Stomach smooth muscle (tissue), 2 donors: ENCODE measurements around the gene CACNG1.
"Not testable (repeated sequence)": the region's sequence is repeated elsewhere in the genome, so short reads cannot be mapped to it uniquely, and the experiment has no call there.

Experiments
- H3K27ac ChIP-seq: one replicate; pipeline ENCODE4 v1.7.0; 2013; ENCODE audit warnings: mild to moderate bottlenecking, low read length, inconsistent platforms
- H3K27me3 ChIP-seq, 2 donors: one replicate each; pipeline ENCODE4 v1.7.0; 2013; ENCODE audit warnings: low read length in 2 of 2; ENCODE audit not compliant: insufficient read depth in 2 of 2, control insufficient read depth in 1 of 2
- H3K36me3 ChIP-seq, 2 donors: one replicate each; pipeline ENCODE4 v1.7.0; 2013; ENCODE audit warnings: low read length in 2 of 2; ENCODE audit not compliant: control insufficient read depth in 2 of 2, insufficient read depth in 2 of 2
- H3K4me1 ChIP-seq: one replicate; pipeline ENCODE4 v1.7.0; 2013; ENCODE audit warnings: low read length; ENCODE audit not compliant: control insufficient read depth, insufficient read depth
- H3K4me3 ChIP-seq, 2 donors: one replicate each; pipeline ENCODE4 v1.7.0; 2013; ENCODE audit warnings: low read length in 2 of 2
- H3K9ac ChIP-seq, 2 donors: one replicate each; pipeline ENCODE4 v1.7.0; 2013; ENCODE audit warnings: low read length in 2 of 2, mild to moderate bottlenecking in 1 of 2
- H3K9me3 ChIP-seq, 2 donors: one replicate each; pipeline ENCODE4 v1.7.0; 2013; ENCODE audit warnings: low read length in 2 of 2; ENCODE audit not compliant: control insufficient read depth in 2 of 2
- donor health status: healthy.
- donor health status: Pancreatic carcinoma.

Gene CACNG1

GRCh38 chr17:67026341-67026740 lies 18.0 kb upstream of the CACNG1 start:
- Histone ChIP-seq H3K9me3 (no peaks in the 10 kb centered on the region), H3K36me3 (no peaks in the 10 kb centered on the region), H3K27ac (no peak overlapping the region), H3K9ac (no peak overlapping the region), H3K4me3 (no peak overlapping the region), H3K27me3 (no peaks in the 10 kb centered on the region), H3K4me1 (no peaks in the 10 kb centered on the region)

DNA sequence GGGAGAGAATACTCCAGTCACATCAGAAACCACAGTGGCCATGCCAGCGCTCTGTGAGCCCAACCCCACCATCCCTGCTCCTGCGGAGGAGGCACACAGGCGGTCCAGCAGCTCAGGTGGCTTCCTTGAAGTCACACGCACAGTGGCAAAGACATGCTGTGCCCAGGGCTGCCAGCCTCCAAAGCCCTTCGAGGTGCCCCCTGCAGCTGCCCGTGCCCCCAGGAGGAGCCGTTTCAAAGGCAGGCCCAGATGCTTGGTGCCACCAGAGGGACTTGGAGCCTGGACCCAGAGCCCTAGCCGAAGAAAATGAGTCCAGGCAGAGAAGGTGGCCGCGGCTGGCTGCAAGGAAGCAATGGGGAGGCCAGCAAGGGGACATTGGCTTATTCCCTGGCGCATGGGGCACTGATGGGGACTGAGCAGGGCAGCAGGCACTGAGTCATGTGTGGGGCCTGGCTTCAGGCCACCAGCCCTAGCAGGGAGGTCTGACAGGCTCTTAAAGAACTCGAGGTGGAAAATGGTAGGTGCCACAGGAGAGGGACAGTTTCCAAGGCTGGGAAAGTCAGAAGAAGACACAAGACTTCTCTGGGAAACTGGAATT lies 17.2 kb upstream of the CACNG1 start:
- no peak overlapping the region for H3K9ac ChIP-seq
- no peak overlapping the region for H3K27ac ChIP-seq
- H3K4me3 ChIP-seq, result no peak overlapping the region
- no peaks in the 10 kb centered on the region for H3K36me3 ChIP-seq
- no peaks in the 10 kb centered on the region for H3K27me3 ChIP-seq
- no peaks in the 10 kb centered on the region for H3K9me3 ChIP-seq
- no peaks in the 10 kb centered on the region for H3K4me1 ChIP-seq

DNA sequence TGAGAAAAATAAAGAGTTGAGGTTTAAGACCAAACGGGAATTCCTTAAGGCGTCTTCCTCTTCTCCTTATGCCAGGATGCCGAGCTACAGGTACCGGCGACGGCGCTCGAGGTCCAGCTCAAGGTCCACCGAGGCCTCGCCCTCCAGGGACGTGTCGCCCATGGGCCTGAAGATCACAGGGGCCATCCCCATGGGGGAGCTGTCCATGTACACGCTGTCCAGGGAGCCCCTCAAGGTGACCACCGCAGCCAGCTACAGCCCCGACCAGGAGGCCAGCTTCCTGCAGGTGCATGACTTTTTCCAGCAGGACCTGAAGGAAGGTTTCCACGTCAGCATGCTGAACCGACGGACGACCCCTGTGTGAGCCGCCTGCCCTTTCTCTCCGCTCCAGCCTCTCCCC lies 13.7 kb upstream of the CACNG1 start:
- H3K27ac ChIP-seq, result no peak overlapping the region

DNA sequence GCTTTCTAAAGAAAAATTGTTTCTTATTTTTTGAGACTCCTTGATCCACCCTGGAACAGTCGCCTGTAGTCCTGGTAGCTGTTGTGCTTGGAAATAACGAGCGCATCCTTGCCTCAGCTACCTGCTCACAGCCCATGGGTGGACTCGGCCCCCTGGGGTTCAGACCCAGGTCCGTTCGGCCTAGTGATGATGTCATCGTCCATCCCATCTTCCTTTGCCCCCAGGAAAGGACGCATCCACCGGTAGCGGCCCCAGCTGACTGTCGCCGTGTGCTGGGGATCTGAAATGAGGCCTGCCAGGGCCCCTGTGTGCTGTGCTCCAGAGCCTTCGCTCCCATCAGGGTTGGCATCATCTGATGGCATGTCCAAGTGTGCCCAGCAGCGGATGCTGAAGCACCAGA lies 12.0 kb upstream of the CACNG1 start:
- H3K4me3 ChIP-seq, result no peak overlapping the region
- H3K27me3 ChIP-seq, result no peaks in the 10 kb centered on the region
- H3K27ac ChIP-seq, result no peak overlapping the region
- H3K9me3 ChIP-seq, result no peaks in the 10 kb centered on the region
- no peak overlapping the region for H3K9ac ChIP-seq
- no peaks in the 10 kb centered on the region for H3K36me3 ChIP-seq
- no peaks in the 10 kb centered on the region for H3K4me1 ChIP-seq

More for the DNA sequence above, 13.7 kb upstream of the CACNG1 start:
- Histone ChIP-seq H3K36me3 (no peaks in the 10 kb centered on the region), H3K4me1 (no peaks in the 10 kb centered on the region), H3K27me3 (no peaks in the 10 kb centered on the region), H3K9ac (no peak overlapping the region), H3K4me3 (no peak overlapping the region), H3K9me3 (no peaks in the 10 kb centered on the region)

DNA sequence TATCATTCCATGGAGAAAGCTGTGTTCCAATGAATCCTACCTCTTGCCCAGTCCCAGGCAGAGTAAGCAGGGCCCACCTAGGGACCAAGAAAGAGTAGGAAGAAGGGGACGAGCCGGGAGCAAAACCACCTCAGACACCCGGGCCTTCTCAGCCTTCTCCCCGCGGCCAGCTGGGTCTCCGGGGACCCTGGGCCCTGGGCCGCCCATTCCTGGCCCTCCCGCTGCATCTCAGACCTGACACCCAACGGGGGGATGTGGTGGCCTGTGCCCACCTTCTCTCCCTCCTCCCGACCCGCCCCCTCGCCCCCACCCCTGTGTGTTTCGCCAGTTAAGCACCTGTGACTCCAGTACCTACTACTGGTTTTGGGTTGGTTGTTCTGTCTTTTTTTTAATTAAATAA lies 11.4 kb upstream of the CACNG1 start:
- H3K36me3 ChIP-seq, result no peaks in the 10 kb centered on the region
- H3K4me3 ChIP-seq, result no peak overlapping the region

DNA sequence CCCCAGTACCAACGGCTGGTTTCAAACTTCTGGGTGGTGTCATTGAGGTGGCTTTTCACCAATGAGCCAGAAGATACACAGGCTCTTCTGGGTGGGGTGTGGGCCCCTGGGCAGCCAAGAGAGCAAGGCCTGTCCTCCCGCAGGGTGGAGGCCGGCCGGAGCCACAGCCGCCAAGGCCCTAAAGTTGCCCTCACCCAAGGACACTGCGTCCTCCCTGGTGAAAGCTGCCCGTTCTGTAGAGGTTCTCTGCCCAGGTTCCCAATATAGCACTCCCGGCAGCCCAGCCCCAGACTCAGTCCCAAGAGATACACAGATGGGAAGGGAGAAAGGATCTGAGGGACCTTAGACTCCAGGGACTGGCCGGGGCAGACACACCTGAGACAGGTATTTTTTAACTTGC lies 10.7 kb upstream of the CACNG1 start:
- H3K36me3 ChIP-seq, result no peaks in the 10 kb centered on the region
- peaks cover 0 to under 1% of the 10 kb centered on the region in 2 donors for H3K27me3 ChIP-seq
- no peaks in the 10 kb centered on the region for H3K9me3 ChIP-seq
- no peaks in the 10 kb centered on the region for H3K4me1 ChIP-seq
- no peak overlapping the region for H3K27ac ChIP-seq
- H3K9ac ChIP-seq, result no peak overlapping the region
- no peak overlapping the region for H3K4me3 ChIP-seq

More for the DNA sequence above, 11.4 kb upstream of the CACNG1 start:
- no peaks in the 10 kb centered on the region for H3K9me3 ChIP-seq
- no peaks in the 10 kb centered on the region for H3K27me3 ChIP-seq
- no peak overlapping the region for H3K9ac ChIP-seq
- no peak overlapping the region for H3K27ac ChIP-seq
- no peaks in the 10 kb centered on the region for H3K4me1 ChIP-seq

GRCh38 chr17:67035131-67036083 lies 8.9 kb upstream of the CACNG1 start:
- Histone ChIP-seq H3K4me1 (no peaks in the 10 kb centered on the region), H3K27me3 (peaks cover 2 to 3% of the 10 kb centered on the region in 2 donors), H3K4me3 (no peak overlapping the region), H3K27ac (no peak overlapping the region), H3K9me3 (no peaks in the 10 kb centered on the region), H3K36me3 (no peaks in the 10 kb centered on the region), H3K9ac (no peak overlapping the region)

DNA sequence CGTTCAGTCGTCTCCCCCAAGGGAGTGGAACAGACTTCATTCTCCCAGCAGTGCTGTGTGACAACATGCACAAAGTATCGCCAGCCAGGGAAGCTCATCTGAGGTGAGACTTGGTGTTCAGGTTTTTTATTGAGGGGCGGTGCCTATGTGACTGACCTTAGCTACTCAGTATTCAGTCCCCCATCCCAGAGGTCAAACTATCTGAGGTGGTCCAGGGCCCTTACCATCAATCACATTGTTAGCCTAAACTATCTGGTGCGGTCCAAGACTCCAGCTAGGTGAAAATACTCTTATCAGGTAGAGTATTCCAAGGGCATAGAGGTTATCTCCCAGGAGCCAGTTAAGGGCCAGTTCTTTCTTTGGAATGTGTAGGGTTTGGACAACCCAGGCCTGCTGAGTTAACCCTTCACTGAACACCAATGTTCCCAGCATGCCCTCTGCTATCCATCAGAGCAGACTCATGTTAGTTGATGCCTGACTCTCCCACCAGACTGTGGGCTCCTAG lies 5.4 kb upstream of the CACNG1 start:
- no peak overlapping the region for H3K4me3 ChIP-seq

DNA sequence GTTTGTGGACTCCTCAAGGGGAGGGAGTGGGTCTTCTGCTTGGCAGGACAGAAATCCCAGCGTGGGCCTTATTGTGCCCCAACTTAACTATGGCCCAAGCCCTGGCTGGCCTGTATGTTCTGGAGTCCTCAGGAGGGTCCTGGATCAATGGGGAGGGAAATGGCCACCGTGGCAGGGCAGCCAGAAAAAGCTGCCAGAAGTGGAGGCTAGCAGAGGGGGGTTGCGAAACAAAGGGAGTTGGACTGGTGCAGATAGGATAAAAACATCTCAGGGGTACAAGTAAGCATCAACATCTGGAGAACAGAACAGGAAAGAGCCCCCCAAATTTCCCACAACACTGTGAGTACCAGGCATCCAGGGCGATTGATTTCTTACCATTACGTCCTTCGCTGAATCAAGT lies 3.7 kb upstream of the CACNG1 start:
- Histone ChIP-seq H3K4me1 (no peaks in the 10 kb centered on the region), H3K9ac (no peak overlapping the region), H3K27ac (no peak overlapping the region), H3K4me3 (no peak overlapping the region), H3K9me3 (no peaks in the 10 kb centered on the region), H3K36me3 (no peaks in the 10 kb centered on the region), H3K27me3 (peaks cover 2 to 3% of the 10 kb centered on the region in 2 donors)

More for the DNA sequence above, 5.4 kb upstream of the CACNG1 start:
- Histone ChIP-seq H3K36me3 (no peaks in the 10 kb centered on the region), H3K27me3 (peaks cover 2 to 3% of the 10 kb centered on the region in 2 donors), H3K9me3 (no peaks in the 10 kb centered on the region), H3K9ac (no peak overlapping the region), H3K4me1 (no peaks in the 10 kb centered on the region), H3K27ac (no peak overlapping the region)

- not testable (repeated sequence) for H3K27me3 ChIP-seq, H3K27ac ChIP-seq, H3K4me3 ChIP-seq, H3K9me3 ChIP-seq, H3K4me1 ChIP-seq, H3K36me3 ChIP-seq, H3K9ac ChIP-seq
Observed at GRCh38 chr17:67041119-67041518, 3.2 kb upstream of the CACNG1 start.

- peaks cover 2 to 3% of the 10 kb centered on the region in 2 donors for H3K27me3 ChIP-seq
- H3K4me3 ChIP-seq, result no peak overlapping the region
- H3K9ac ChIP-seq, result no peak overlapping the region
- no peaks in the 10 kb centered on the region for H3K36me3 ChIP-seq
- no peaks in the 10 kb centered on the region for H3K9me3 ChIP-seq
- no peaks in the 10 kb centered on the region for H3K4me1 ChIP-seq
- H3K27ac ChIP-seq, result no peak overlapping the region
Observed at GRCh38 chr17:67041531-67041930, 2.8 kb upstream of the CACNG1 start.
